HG03558 (cell line): ENCODE data around the gene ZNF467.

Experiments
- ATAC-seq: cut with Tn5 transposase; IDR thresholded peaks from one replicate; pipeline ENCODE4 v1.9.1; 2021; ENCODE audit warnings: moderate number of reproducible peaks; ENCODE audit not compliant: unreplicated experiment; ENCODE audit errors: extremely low read depth

The ZNF467 gene

DNA sequence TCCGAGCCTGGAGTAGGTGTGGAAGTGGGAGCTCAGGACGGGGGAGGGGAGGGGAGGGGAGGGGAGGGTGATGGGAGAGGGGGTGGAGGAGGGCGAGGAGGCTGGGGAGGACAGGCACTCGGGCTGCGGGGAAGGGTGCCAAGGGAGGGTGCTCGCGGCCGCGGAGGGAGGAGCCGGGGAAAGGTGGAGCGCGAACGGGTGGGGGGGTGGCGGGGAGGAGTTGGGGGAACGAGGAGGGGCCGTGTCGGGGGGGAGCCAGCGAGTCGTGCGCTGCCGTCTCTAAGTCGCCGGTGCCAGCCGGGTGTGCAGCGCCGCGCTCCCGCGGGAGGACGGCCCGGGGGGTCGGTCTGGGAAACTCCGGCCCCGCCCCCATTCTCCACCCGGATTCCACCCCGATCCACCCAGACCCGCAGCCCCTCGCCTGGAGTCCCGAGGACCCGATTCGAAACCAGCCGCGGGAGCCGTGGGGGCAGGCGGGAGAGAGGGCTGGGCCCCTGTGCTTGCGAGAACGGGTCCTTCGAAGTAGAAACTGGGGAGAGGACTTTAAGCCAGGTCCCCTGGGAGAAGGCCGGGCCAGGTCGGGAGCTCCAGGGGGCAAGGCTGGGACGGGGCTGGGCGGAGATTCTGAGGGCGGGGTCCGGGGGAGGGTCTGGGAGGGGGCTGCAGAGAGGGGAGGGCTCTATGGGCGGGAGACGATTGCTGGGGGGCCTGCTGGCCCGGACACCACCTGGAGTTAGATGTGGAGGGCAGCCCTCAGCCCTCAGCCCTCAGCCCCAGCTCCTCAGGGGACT is at the start of gene ZNF467:
ZNF467 (minus strand) TSS at position 143 of the 791 bp plus-strand sequence. CDS start 2,556 bp downstream, outside the sequence.
- ATAC-seq = no peak

DNA sequence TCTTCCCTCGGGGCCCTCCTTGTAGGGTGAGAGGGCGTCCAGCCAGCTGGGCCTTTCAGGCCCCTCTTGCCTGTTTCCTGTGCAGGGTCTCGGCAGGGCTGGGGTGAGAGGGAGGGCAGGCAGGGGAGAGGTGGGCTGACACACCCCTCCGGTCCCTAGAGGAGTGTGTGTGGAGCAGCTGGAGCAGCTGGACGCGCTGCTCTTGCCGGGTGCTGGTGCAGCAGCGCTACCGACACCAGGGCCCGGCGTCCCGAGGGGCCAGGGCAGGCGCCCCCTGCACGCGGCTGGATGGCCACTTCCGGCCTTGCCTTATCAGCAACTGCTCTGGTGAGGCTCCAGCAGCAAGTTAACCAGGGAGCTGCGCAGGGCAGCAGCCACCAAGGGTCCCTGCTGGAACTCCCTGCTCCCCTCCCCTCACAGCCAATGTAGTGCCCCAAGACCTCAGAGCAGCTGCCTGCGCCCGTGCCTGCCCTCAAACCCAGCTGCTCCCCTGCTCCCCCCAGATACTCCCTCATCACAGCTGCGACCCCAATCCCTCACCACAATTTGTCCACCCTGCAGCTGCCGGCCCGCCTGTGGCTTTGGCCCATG is 49.1 kb upstream of the ZNF467 start:
- no peak for ATAC-seq

GRCh38 chr7:149821191-149822148 is 48.1 kb upstream of the ZNF467 start:
- ATAC-seq = no peak

DNA sequence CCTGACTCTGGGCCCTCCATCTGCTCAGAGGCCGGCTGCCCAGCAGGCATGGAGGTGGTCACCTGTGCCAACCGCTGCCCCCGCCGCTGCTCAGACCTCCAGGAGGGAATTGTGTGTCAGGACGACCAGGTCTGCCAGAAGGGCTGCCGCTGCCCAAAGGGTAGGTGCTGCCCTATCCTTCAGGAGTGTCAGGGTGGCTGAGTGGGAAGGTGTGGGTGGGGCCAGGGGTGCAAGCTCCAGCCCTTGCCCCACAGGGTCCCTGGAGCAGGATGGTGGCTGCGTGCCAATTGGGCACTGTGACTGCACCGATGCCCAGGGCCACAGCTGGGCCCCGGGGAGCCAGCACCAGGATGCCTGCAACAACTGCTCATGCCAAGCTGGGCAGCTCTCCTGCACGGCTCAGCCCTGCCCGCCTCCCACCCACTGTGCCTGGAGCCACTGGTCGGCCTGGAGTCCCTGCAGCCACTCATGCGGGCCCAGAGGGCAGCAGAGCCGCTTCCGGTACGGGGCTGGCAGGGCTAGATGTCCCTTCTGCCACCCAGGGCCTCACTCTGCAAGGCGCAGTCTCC is 47.3 kb upstream of the ZNF467 start:
- no peak for ATAC-seq

DNA sequence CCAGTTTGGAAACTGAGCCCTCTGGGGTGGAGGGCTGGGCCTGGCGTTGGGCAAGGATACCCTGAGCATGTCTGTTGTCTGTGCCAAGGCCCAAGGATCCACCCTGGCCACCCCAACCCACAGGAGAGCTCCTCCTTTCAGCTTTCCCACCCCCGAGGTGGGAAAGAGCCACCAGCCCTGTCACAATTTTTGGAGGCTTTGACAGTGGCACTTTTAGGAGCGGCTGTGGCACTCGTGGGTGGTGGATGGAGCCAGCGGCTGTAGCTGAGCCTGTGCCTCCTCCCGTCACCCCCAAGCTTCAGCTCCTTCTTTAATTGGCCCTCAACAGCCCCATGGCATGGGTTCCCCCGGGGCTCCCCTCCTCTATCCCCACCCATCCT is 46.6 kb upstream of the ZNF467 start:
- ATAC-seq = no peak

DNA sequence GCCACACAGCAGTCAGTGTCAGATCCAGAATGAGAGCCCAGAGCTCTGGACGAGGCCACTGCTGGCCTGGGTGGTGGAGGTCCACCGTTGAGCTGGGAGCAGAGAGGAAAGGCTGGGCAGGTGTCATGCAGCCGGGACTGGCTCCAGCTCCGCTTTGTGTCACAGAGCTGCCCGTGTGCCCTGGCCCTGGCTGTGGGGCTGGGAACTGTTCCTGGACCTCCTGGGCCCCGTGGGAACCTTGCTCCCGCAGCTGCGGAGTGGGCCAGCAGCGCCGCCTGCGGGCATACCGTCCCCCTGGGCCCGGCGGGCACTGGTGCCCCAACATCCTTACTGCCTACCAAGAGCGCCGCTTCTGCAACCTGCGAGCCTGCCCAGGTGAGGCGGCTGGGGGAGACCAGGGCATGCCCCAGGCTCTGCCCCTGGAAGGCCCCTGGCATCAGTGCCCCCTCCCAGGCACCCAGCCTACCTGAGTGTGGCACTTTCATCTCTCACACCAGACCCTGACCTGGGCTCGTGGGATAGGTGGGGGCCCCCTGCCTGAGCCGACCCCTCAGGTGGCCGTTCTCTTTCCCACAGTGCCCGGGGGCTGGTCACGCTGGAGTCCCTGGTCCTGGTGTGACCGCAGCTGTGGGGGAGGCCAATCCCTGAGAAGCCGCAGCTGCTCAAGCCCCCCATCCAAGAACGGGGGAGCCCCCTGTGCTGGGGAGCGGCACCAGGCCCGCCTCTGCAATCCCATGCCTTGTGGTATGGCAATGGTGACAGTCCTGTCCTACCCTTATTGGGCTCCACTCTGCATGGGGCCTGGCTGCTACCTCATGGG is 46.0 kb upstream of the ZNF467 start:
- no peak for ATAC-seq

- ATAC-seq = no peak
Observed at GRCh38 chr7:149818536-149818840, 45.1 kb upstream of the ZNF467 start.

GRCh38 chr7:149817836-149818535 is 44.6 kb upstream of the ZNF467 start:
- ATAC-seq = no peak

DNA sequence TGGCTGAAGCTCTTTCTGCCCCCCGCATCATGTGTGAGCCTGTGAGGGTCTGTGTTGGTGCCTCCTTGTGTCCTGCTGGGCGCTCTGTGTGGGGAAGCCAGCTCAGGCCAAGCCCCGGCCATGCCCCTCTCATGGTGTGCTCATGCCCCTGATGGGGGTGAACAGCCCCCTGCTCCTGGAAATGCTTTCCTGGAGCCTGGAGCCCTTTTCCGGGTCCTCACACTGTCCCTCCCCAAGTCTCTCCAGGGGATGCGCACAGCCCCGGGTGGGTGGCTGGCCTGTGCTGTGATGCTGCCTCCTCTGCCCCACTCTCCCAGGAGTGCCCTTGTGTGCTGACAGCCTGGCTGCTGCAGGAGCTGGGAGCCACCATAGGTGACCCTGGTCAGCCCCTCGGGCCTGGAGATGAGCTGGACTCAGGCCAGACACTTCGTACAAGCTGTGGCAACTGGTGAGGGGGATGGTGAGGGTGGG is 43.9 kb upstream of the ZNF467 start:
- no peak for ATAC-seq

DNA sequence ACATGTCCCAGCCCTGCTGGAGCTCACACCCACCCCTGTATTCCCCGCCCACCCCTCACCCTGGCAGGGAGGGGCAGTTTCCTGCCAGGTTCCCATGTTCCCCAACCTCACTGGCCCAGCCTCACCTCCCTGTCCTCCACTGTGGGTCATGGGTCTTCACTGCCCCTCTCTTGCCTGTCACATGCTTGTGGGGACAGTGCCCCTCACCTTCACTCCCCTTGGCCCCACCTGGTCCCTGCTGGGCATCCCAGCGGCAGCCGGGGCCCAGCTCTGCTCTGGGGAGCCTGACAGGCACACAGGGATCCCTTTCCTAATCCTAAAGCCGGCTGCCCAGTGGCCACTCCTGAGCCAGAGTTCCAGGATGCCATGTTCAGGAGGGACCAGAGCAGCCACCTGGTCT is 43.4 kb upstream of the ZNF467 start:
- ATAC-seq = no peak

- ATAC-seq = no peak
Observed at GRCh38 chr7:149816267-149816751, 42.9 kb upstream of the ZNF467 start.

DNA sequence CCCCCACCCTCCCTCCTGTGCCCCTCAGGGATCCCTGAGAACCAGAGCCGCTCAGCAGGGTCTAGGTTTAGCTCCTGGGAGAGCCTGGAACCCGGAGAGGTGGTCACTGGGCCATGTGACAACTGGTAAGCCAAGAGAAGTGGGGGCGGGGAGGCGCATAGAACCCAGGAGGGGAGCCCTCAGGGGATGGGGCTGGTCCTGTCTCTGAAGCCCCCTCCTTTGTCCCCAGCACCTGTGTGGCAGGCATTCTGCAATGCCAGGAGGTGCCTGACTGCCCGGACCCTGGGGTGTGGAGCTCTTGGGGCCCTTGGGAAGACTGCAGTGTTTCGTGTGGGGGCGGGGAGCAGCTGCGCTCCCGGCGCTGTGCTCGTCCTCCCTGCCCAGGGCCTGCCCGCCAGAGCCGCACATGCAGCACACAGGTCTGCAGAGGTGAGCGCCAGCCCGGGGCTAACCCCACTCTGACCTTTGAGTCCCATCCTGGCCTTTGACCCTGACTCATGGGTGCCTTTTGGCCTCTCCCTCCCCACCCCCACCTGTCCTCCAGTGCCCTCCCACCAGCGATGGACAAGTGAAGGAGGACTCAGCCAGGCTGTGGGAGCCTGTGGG is 42.4 kb upstream of the ZNF467 start:
- ATAC-seq = no peak

GRCh38 chr7:149815121-149815520 is 41.7 kb upstream of the ZNF467 start:
- ATAC-seq = no peak

DNA sequence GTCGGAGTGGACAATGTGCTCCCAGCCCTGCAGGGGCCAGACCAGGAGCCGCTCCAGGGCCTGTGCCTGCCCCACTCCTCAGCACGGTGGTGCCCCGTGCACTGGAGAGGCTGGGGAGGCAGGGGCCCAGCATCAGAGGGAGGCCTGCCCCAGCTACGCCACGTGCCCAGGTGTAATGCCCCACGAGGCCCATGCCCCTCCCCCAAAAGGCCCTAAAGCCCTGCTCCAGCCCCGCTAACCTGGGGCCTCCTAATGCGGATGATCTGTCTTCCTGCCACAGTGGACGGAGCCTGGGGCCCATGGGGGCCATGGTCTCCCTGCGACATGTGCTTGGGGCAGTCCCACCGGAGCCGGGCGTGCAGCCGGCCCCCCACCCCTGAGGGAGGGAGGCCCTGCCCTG is 41.1 kb upstream of the ZNF467 start:
- no peak for ATAC-seq

- ATAC-seq = no peak
Observed at GRCh38 chr7:149813254-149814035, 40.1 kb upstream of the ZNF467 start.

GRCh38 chr7:149811831-149812490 is 38.6 kb upstream of the ZNF467 start:
- ATAC-seq = no peak

- no peak for ATAC-seq
Observed at GRCh38 chr7:149811221-149811620, 37.8 kb upstream of the ZNF467 start.
